NCI-H1417 treated with DMSO at 0.1 percent for 48 hours (cell line): ENCODE measurements around the gene RBM42.
"Not testable (repeated sequence)": the region's sequence is repeated elsewhere in the genome, so short reads cannot be mapped to it uniquely, and the experiment has no call there.

Experiments used
- DNase-seq: peaks from one replicate; lab custom pipeline; 2025; lab: John Stamatoyannopoulos, UW

RBM42 gene

GRCh38 chr19:35628565-35629331, at the start of gene RBM42:
TSS of gene RBM42 (plus strand) at chr19:35629036. CDS start at chr19:35629154, 118 bp downstream.
- DNase-seq = peak; percentile 75

- no peak for DNase-seq
Measured at GRCh38 chr19:35582760-35583159, 46.1 kb upstream of the RBM42 start.

GRCh38 chr19:35585848-35586247, 43.0 kb upstream of the RBM42 start, which contains the start of gene PMIS2:
TSS of gene PMIS2 (plus strand) at chr19:35586173. CDS start at chr19:35586260, 87 bp downstream.
- DNase-seq = no peak

- no peak for DNase-seq
Measured at GRCh38 chr19:35587321-35587720, 41.5 kb upstream of the RBM42 start.

GRCh38 chr19:35590875-35591274, 38.0 kb upstream of the RBM42 start:
- no peak for DNase-seq

- DNase-seq = no peak
Measured at GRCh38 chr19:35592226-35592625, 36.6 kb upstream of the RBM42 start.

GRCh38 chr19:35595026-35595425, 33.8 kb upstream of the RBM42 start:
- DNase-seq = not testable (repeated sequence)

GRCh38 chr19:35595928-35596327, 32.9 kb upstream of the RBM42 start:
- no peak for DNase-seq

- DNase-seq = no peak
Measured at GRCh38 chr19:35596366-35596999, 32.4 kb upstream of the RBM42 start.

- no peak for DNase-seq
Measured at GRCh38 chr19:35601971-35602370, 26.9 kb upstream of the RBM42 start.

GRCh38 chr19:35604436-35604835, 24.4 kb upstream of the RBM42 start:
- not testable (repeated sequence) for DNase-seq

- not testable (repeated sequence) for DNase-seq
Measured at GRCh38 chr19:35607170-35607569, 21.7 kb upstream of the RBM42 start.

- DNase-seq = no peak
Measured at GRCh38 chr19:35607661-35608060, 21.2 kb upstream of the RBM42 start.

GRCh38 chr19:35608251-35608650, 20.6 kb upstream of the RBM42 start:
- DNase-seq = no peak

GRCh38 chr19:35609851-35610353, 18.9 kb upstream of the RBM42 start:
- DNase-seq = no peak

- DNase-seq = no peak
Measured at GRCh38 chr19:35612224-35612558, 16.6 kb upstream of the RBM42 start.

GRCh38 chr19:35612559-35613321, 16.1 kb upstream of the RBM42 start, which contains the start of gene HAUS5:
TSS of gene HAUS5 (plus strand) at chr19:35612735. CDS start at chr19:35612795, 60 bp downstream.
- DNase-seq = peak; percentile 67

GRCh38 chr19:35613574-35613973, 15.3 kb upstream of the RBM42 start:
- no peak for DNase-seq

- DNase-seq = no peak
Measured at GRCh38 chr19:35615036-35615435, 13.8 kb upstream of the RBM42 start.

GRCh38 chr19:35618857-35619256, 10.0 kb upstream of the RBM42 start:
- no peak for DNase-seq

- no peak for DNase-seq
Measured at GRCh38 chr19:35619290-35619923, 9.4 kb upstream of the RBM42 start.

GRCh38 chr19:35620001-35620400, 8.8 kb upstream of the RBM42 start:
- DNase-seq = no peak
